ENCODE data around the gene PYGB.
A peak's percentile ranks its signal among the peaks of the same experiment; 100 is the strongest.

PYGB gene

GRCh38 chr20:25204550-25205276 is 43.2 kb upstream of the PYGB start:
- peak overlapping the region in 2 of 7 experiments; percentile 19 to 40 for H3K4me3 ChIP-seq (ENCODE audit: control insufficient read depth in 1 of 7, extremely low read depth in 1 of 7, insufficient read depth in 4 of 7, low read depth in 2 of 7, low read length in 6 of 7)
- POLR2A ChIA-PET: no interaction called here
- WGBS (ENCODE audit: insufficient coverage): 57% methylated on average over 6 of the region's 9 CpGs
- no peak overlapping the region for H3K27ac ChIP-seq (ENCODE audit: insufficient read depth in 1 of 2, low read depth in 1 of 2, low read length in 2 of 2, poor library complexity in 1 of 2, severe bottlenecking in 2 of 2)
- CTCF ChIA-PET: interaction anchor here (0.9 to 1.6 kb wide), 3 partner anchors 43 to 143 kb away, joined by 3 to 6 read pairs (median 4); no protein-coding TSS in a partner anchor
- DNase-seq: peak in 2 of 3 donors; percentile 42 to 53
- H3K4me1 ChIP-seq (ENCODE audit: control extremely low read depth in 1 of 4, control insufficient read depth in 4 of 4, insufficient read depth in 4 of 4, low read length in 3 of 4): peaks cover 3 to 24% (median 18%) of the 10 kb centered on the region in 4 experiments
- H3K27me3 ChIP-seq (replicated peaks in 2 of 5; ENCODE audit: control insufficient read depth in 4 of 5, insufficient read depth in 5 of 5, low read length in 4 of 5): no peaks in the 10 kb centered on the region
- peaks cover 0 to 3% (median 0%) of the 10 kb centered on the region in 5 experiments for H3K9me3 ChIP-seq (ENCODE audit: control extremely low read depth in 1 of 5, control insufficient read depth in 4 of 5, insufficient read depth in 2 of 5, low read depth in 1 of 5, low read length in 4 of 5)
- peaks cover 0 to 14% (median 1%) of the 10 kb centered on the region in 4 experiments for H3K36me3 ChIP-seq (ENCODE audit: control insufficient read depth in 4 of 4, insufficient read depth in 4 of 4, low read length in 3 of 4)

GRCh38 chr20:25205277-25206062 is 42.4 kb upstream of the PYGB start:
- 96% methylated on average over 21 of the region's 21 CpGs for WGBS (ENCODE audit: insufficient coverage)
- Histone ChIP-seq H3K4me1 (ENCODE audit: control extremely low read depth in 1 of 4, control insufficient read depth in 4 of 4, insufficient read depth in 4 of 4, low read length in 3 of 4) (peaks cover 3 to 24% (median 18%) of the 10 kb centered on the region in 4 experiments), H3K9me3 (ENCODE audit: control extremely low read depth in 1 of 5, control insufficient read depth in 4 of 5, insufficient read depth in 2 of 5, low read depth in 1 of 5, low read length in 4 of 5) (peaks cover 0 to 3% (median 0%) of the 10 kb centered on the region in 5 experiments), H3K27ac (ENCODE audit: insufficient read depth in 1 of 2, low read depth in 1 of 2, low read length in 2 of 2, poor library complexity in 1 of 2, severe bottlenecking in 2 of 2) (no peak overlapping the region), H3K4me3 (ENCODE audit: control insufficient read depth in 1 of 7, extremely low read depth in 1 of 7, insufficient read depth in 4 of 7, low read depth in 2 of 7, low read length in 6 of 7) (no peak overlapping the region), H3K36me3 (ENCODE audit: control insufficient read depth in 4 of 4, insufficient read depth in 4 of 4, low read length in 3 of 4) (peaks cover 0 to 20% (median 3%) of the 10 kb centered on the region in 4 experiments), H3K27me3 (replicated peaks in 2 of 5; ENCODE audit: control insufficient read depth in 4 of 5, insufficient read depth in 5 of 5, low read length in 4 of 5) (no peaks in the 10 kb centered on the region)
- POLR2A ChIA-PET: no interaction called here
- CTCF ChIA-PET: interaction anchor here (0.9 kb wide), 1 partner anchor 94 kb away, joined by 4 read pairs; no protein-coding TSS in a partner anchor
- DNase-seq: no peak

- H3K4me3 ChIP-seq (ENCODE audit: control insufficient read depth in 1 of 7, extremely low read depth in 1 of 7, insufficient read depth in 4 of 7, low read depth in 2 of 7, low read length in 6 of 7): no peak overlapping the region
- peaks cover 3 to 24% (median 18%) of the 10 kb centered on the region in 4 experiments for H3K4me1 ChIP-seq (ENCODE audit: control extremely low read depth in 1 of 4, control insufficient read depth in 4 of 4, insufficient read depth in 4 of 4, low read length in 3 of 4)
- 92% methylated on average over 5 of the region's 9 CpGs for WGBS (ENCODE audit: insufficient coverage)
- DNase-seq: no peak
- no peaks in the 10 kb centered on the region for H3K27me3 ChIP-seq (replicated peaks in 2 of 5; ENCODE audit: control insufficient read depth in 4 of 5, insufficient read depth in 5 of 5, low read length in 4 of 5)
- H3K9me3 ChIP-seq (ENCODE audit: control extremely low read depth in 1 of 5, control insufficient read depth in 4 of 5, insufficient read depth in 2 of 5, low read depth in 1 of 5, low read length in 4 of 5): peaks cover 0 to 3% (median 0%) of the 10 kb centered on the region in 5 experiments
- H3K27ac ChIP-seq (ENCODE audit: insufficient read depth in 1 of 2, low read depth in 1 of 2, low read length in 2 of 2, poor library complexity in 1 of 2, severe bottlenecking in 2 of 2): no peak overlapping the region
- ChIA-PET CTCF (no interaction called here), POLR2A (no interaction called here)
- peaks cover 0 to 21% (median 3%) of the 10 kb centered on the region in 4 experiments for H3K36me3 ChIP-seq (ENCODE audit: control insufficient read depth in 4 of 4, insufficient read depth in 4 of 4, low read length in 3 of 4)
Measured at GRCh38 chr20:25206063-25206403, 41.9 kb upstream of the PYGB start.

GRCh38 chr20:25206548-25206947 is 41.3 kb upstream of the PYGB start:
- Histone ChIP-seq H3K4me1 (ENCODE audit: control extremely low read depth in 1 of 4, control insufficient read depth in 4 of 4, insufficient read depth in 4 of 4, low read length in 3 of 4) (peaks cover 3 to 24% (median 18%) of the 10 kb centered on the region in 4 experiments), H3K4me3 (ENCODE audit: control insufficient read depth in 1 of 7, extremely low read depth in 1 of 7, insufficient read depth in 4 of 7, low read depth in 2 of 7, low read length in 6 of 7) (no peak overlapping the region), H3K9me3 (ENCODE audit: control extremely low read depth in 1 of 5, control insufficient read depth in 4 of 5, insufficient read depth in 2 of 5, low read depth in 1 of 5, low read length in 4 of 5) (peaks cover 0 to 3% (median 0%) of the 10 kb centered on the region in 5 experiments), H3K27me3 (replicated peaks in 2 of 5; ENCODE audit: control insufficient read depth in 4 of 5, insufficient read depth in 5 of 5, low read length in 4 of 5) (no peaks in the 10 kb centered on the region), H3K36me3 (ENCODE audit: control insufficient read depth in 4 of 4, insufficient read depth in 4 of 4, low read length in 3 of 4) (peaks cover 0 to 25% (median 5%) of the 10 kb centered on the region in 4 experiments), H3K27ac (ENCODE audit: insufficient read depth in 1 of 2, low read depth in 1 of 2, low read length in 2 of 2, poor library complexity in 1 of 2, severe bottlenecking in 2 of 2) (no peak overlapping the region)
- CTCF ChIA-PET: interaction anchor here (1.8 kb wide), 1 partner anchor 10 kb away, joined by 5 read pairs; no protein-coding TSS in a partner anchor
- POLR2A ChIA-PET: no interaction called here
- over 99% methylated on average over 7 of the region's 8 CpGs for WGBS (ENCODE audit: insufficient coverage)
- DNase-seq: no peak

- CTCF ChIA-PET: interaction anchor here (1.0 to 1.8 kb wide), 2 partner anchors 9 to 13 kb away, joined by 4 to 5 read pairs; no protein-coding TSS in a partner anchor
- POLR2A ChIA-PET: no interaction called here
- no peak overlapping the region for H3K4me3 ChIP-seq (ENCODE audit: control insufficient read depth in 1 of 7, extremely low read depth in 1 of 7, insufficient read depth in 4 of 7, low read depth in 2 of 7, low read length in 6 of 7)
- no peak overlapping the region for H3K27ac ChIP-seq (ENCODE audit: insufficient read depth in 1 of 2, low read depth in 1 of 2, low read length in 2 of 2, poor library complexity in 1 of 2, severe bottlenecking in 2 of 2)
- H3K27me3 ChIP-seq (replicated peaks in 2 of 5; ENCODE audit: control insufficient read depth in 4 of 5, insufficient read depth in 5 of 5, low read length in 4 of 5): no peaks in the 10 kb centered on the region
- peaks cover 0 to 3% (median 0%) of the 10 kb centered on the region in 5 experiments for H3K9me3 ChIP-seq (ENCODE audit: control extremely low read depth in 1 of 5, control insufficient read depth in 4 of 5, insufficient read depth in 2 of 5, low read depth in 1 of 5, low read length in 4 of 5)
- peaks cover 0 to 33% (median 10%) of the 10 kb centered on the region in 4 experiments for H3K36me3 ChIP-seq (ENCODE audit: control insufficient read depth in 4 of 4, insufficient read depth in 4 of 4, low read length in 3 of 4)
- peaks cover 3 to 24% (median 18%) of the 10 kb centered on the region in 4 experiments for H3K4me1 ChIP-seq (ENCODE audit: control extremely low read depth in 1 of 4, control insufficient read depth in 4 of 4, insufficient read depth in 4 of 4, low read length in 3 of 4)
- no peak for DNase-seq
- WGBS (ENCODE audit: insufficient coverage): 97% methylated on average over 22 of the region's 22 CpGs
Measured at GRCh38 chr20:25207149-25207959, 40.5 kb upstream of the PYGB start.

GRCh38 chr20:25207960-25208534 is 39.8 kb upstream of the PYGB start:
- H3K36me3 ChIP-seq (ENCODE audit: control insufficient read depth in 4 of 4, insufficient read depth in 4 of 4, low read length in 3 of 4): peaks cover 0 to 32% (median 13%) of the 10 kb centered on the region in 4 experiments
- peaks cover 3 to 24% (median 18%) of the 10 kb centered on the region in 4 experiments for H3K4me1 ChIP-seq (ENCODE audit: control extremely low read depth in 1 of 4, control insufficient read depth in 4 of 4, insufficient read depth in 4 of 4, low read length in 3 of 4)
- H3K9me3 ChIP-seq (ENCODE audit: control extremely low read depth in 1 of 5, control insufficient read depth in 4 of 5, insufficient read depth in 2 of 5, low read depth in 1 of 5, low read length in 4 of 5): peaks cover 0 to 2% (median 0%) of the 10 kb centered on the region in 5 experiments
- H3K27me3 ChIP-seq (replicated peaks in 2 of 5; ENCODE audit: control insufficient read depth in 4 of 5, insufficient read depth in 5 of 5, low read length in 4 of 5): no peaks in the 10 kb centered on the region
- ChIA-PET CTCF (interaction anchor here (1.0 to 1.8 kb wide), 2 partner anchors 9 to 13 kb away, joined by 4 to 5 read pairs; no protein-coding TSS in a partner anchor), POLR2A (no interaction called here)
- DNase-seq: no peak
- H3K4me3 ChIP-seq (ENCODE audit: control insufficient read depth in 1 of 7, extremely low read depth in 1 of 7, insufficient read depth in 4 of 7, low read depth in 2 of 7, low read length in 6 of 7): no peak overlapping the region
- no peak overlapping the region for H3K27ac ChIP-seq (ENCODE audit: insufficient read depth in 1 of 2, low read depth in 1 of 2, low read length in 2 of 2, poor library complexity in 1 of 2, severe bottlenecking in 2 of 2)
- 100% methylated on average over 4 of the region's 9 CpGs for WGBS (ENCODE audit: insufficient coverage)
